Coronary artery (tissue), 2 donors: Measurements from ENCODE around the gene JSRP1.

ENCODE experiments used
- DNase-seq: peaks from one replicate; pipeline ENCODE4 v3.0.0-alpha.2; 2017; ENCODE audit warnings: low spot score
- H3K27ac ChIP-seq, 2 donors: fragments of 200-600 bp; sonication (generic); one replicate each; pipeline ENCODE4 v1.5.1; 2016 to 2019
- H3K4me3 ChIP-seq: fragments of 200-600 bp; sonication (generic); 2 replicates; pipeline ENCODE4 v1.5.1; 2016; ENCODE audit warnings: mild to moderate bottlenecking, moderate library complexity
- CTCF ChIP-seq: fragments of 200-600 bp; sonication (generic); IDR thresholded peaks from one replicate; pipeline ENCODE4 v1.5.1; 2019; ENCODE audit warnings: antibody characterized with exemption

The JSRP1 gene

GRCh38 chr19:2223959-2224358 is 32.3 kb downstream of the JSRP1 start:
- TF ChIP-seq CTCF: no peak
- no peak for DNase-seq
- H3K27ac ChIP-seq: no peak overlapping the region

GRCh38 chr19:2223391-2223790 is 32.8 kb downstream of the JSRP1 start:
- no peak overlapping the region for H3K27ac ChIP-seq
- no peak for DNase-seq
- H3K4me3 ChIP-seq: no peak overlapping the region
- no peak for TF ChIP-seq CTCF

More at GRCh38 chr19:2223959-2224358, 32.3 kb downstream of the JSRP1 start:
- no peak overlapping the region for H3K4me3 ChIP-seq

- H3K4me3 ChIP-seq: no peak overlapping the region
- DNase-seq: no peak
- peak overlapping the region in 1 of 2 donors; percentile 2 for H3K27ac ChIP-seq
- TF ChIP-seq CTCF: no peak
Measured at GRCh38 chr19:2221918-2222317, 34.3 kb downstream of the JSRP1 start.

GRCh38 chr19:2221250-2221831 is 34.9 kb downstream of the JSRP1 start:
- Histone ChIP-seq H3K4me3 (no peak overlapping the region), H3K27ac (peak overlapping the region in 1 of 2 donors; percentile 2)
- TF ChIP-seq CTCF: no peak
- DNase-seq: no peak

- H3K27ac ChIP-seq: no peak overlapping the region
- DNase-seq: no peak
- TF ChIP-seq CTCF: no peak
Measured at GRCh38 chr19:2219726-2220125, 36.5 kb downstream of the JSRP1 start.

GRCh38 chr19:2217591-2217990 is 38.6 kb downstream of the JSRP1 start:
- no peak for DNase-seq
- no peak for TF ChIP-seq CTCF
- no peak overlapping the region for H3K4me3 ChIP-seq
- no peak overlapping the region for H3K27ac ChIP-seq

More at GRCh38 chr19:2219726-2220125, 36.5 kb downstream of the JSRP1 start:
- no peak overlapping the region for H3K4me3 ChIP-seq
